HG03439 (cell line): ENCODE results near the gene AGBL1.

ENCODE experiments used
- ATAC-seq: cut with Tn5 transposase; IDR thresholded peaks from one replicate; pipeline ENCODE4 v1.9.1; 2021; ENCODE audit warnings: mild to moderate bottlenecking, moderate library complexity; ENCODE audit not compliant: unreplicated experiment

Gene AGBL1

GRCh38 chr15:86629409-86630356, 550.0 kb downstream of the AGBL1 start:
- no peak for ATAC-seq

GRCh38 chr15:86630946-86631345, 551.3 kb downstream of the AGBL1 start:
- ATAC-seq, result no peak

GRCh38 chr15:86634146-86634545, 554.5 kb downstream of the AGBL1 start:
- no peak for ATAC-seq

GRCh38 chr15:86634992-86635638, 555.4 kb downstream of the AGBL1 start:
- ATAC-seq, result no peak

GRCh38 chr15:86644339-86644738, 564.7 kb downstream of the AGBL1 start:
- no peak for ATAC-seq

- ATAC-seq, result no peak
These were observed 566.3 kb downstream of the AGBL1 start for GRCh38 chr15:86645925-86646500.

- ATAC-seq, result no peak
These were observed 568.3 kb downstream of the AGBL1 start for GRCh38 chr15:86647810-86648440.

GRCh38 chr15:86649277-86649676, 569.6 kb downstream of the AGBL1 start:
- no peak for ATAC-seq

- no peak for ATAC-seq
These were observed 570.4 kb downstream of the AGBL1 start for GRCh38 chr15:86650094-86650493.

GRCh38 chr15:86653344-86654197, 573.9 kb downstream of the AGBL1 start:
- no peak for ATAC-seq

GRCh38 chr15:86654501-86654900, 574.8 kb downstream of the AGBL1 start:
- ATAC-seq, result no peak

- no peak for ATAC-seq
These were observed 577.6 kb downstream of the AGBL1 start for GRCh38 chr15:86657305-86657704.

- no peak for ATAC-seq
These were observed 580.2 kb downstream of the AGBL1 start for GRCh38 chr15:86659724-86660411.

GRCh38 chr15:86661580-86661979, 581.9 kb downstream of the AGBL1 start:
- no peak for ATAC-seq

GRCh38 chr15:86663304-86663703, 583.6 kb downstream of the AGBL1 start:
- ATAC-seq, result no peak

GRCh38 chr15:86663979-86664378, 584.3 kb downstream of the AGBL1 start:
- ATAC-seq, result no peak

- ATAC-seq, result no peak
These were observed 584.9 kb downstream of the AGBL1 start for GRCh38 chr15:86664581-86664980.

GRCh38 chr15:86676002-86676401, 596.3 kb downstream of the AGBL1 start:
- no peak for ATAC-seq

- ATAC-seq, result no peak
These were observed 597.6 kb downstream of the AGBL1 start for GRCh38 chr15:86677278-86677677.

GRCh38 chr15:86685263-86685662, 605.6 kb downstream of the AGBL1 start:
- no peak for ATAC-seq
